Activated T-cell treated with anti-CD3 and anti-CD28 coated beads, Interleukin-2, amount 50 U/mL, for 24 hours (primary cell): ENCODE measurements around the gene ARHGAP18.

Experiments
- DNase-seq: peaks from one replicate; pipeline ENCODE4 v3.0.0-alpha.2; 2020
- H3K27ac Mint-ChIP-seq: 2 replicates; pipeline ENCODE4 v1.8.0; 2020; ENCODE audit warnings: mild to moderate bottlenecking, mixed read lengths
- H3K27me3 Mint-ChIP-seq: 2 replicates; pipeline ENCODE4 v1.8.0; 2020; ENCODE audit warnings: mixed read lengths
- H3K36me3 Mint-ChIP-seq: 2 replicates; pipeline ENCODE4 v1.8.0; 2020; ENCODE audit warnings: low read depth, mixed read lengths
- H3K4me1 Mint-ChIP-seq: 2 replicates; pipeline ENCODE4 v1.8.0; 2020; ENCODE audit warnings: low read depth, mixed read lengths
- H3K4me3 Mint-ChIP-seq: 2 replicates; pipeline ENCODE4 v1.8.0; 2020; ENCODE audit warnings: mild to moderate bottlenecking, moderate library complexity, mixed read lengths
- H3K9me3 Mint-ChIP-seq: 2 replicates; pipeline ENCODE4 v1.8.0; 2020; ENCODE audit warnings: mixed read lengths

Gene ARHGAP18

DNA sequence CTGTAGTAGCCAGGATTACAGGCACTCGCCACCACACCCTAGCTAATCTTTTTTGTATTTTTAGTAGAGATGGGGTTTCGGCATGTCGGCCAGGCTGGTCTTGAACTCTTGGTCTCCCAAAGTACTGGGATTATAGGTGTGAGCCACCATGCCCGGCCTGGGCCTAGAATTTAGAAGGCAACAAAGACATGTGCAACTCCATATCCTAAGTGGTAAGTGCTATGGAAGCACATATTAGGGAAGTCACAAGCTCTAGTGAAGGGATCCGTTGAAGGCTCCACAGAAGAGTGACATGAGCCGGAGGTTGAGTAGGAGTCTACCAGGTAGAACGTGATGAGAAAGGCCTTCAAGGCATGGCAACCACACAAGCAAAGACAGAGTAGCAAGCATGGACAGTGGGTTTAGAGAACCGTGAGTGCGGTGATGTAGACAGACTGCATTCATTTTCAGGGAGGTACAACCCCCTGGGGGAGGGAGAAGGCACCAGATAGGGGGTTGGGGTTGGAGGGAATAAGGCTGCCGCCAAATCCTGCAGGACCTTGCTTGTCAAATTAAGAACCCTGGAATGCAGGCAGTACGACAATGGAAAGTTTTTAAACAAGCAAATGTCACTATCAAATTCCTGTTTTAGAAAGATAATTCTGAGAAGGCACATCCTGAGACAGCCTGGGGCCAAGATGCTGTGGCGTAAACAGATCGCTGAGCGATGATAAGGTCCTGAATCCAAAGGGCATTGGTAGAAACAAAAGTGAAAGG, 50.2 kb downstream of the ARHGAP18 start:
- Mint-ChIP-seq H3K4me1 (peaks cover 22% of the 10 kb centered on the region), H3K27me3 (no peaks in the 10 kb centered on the region), H3K36me3 (no peaks in the 10 kb centered on the region), H3K27ac (no peak overlapping the region), H3K4me3 (no peak overlapping the region), H3K9me3 (no peaks in the 10 kb centered on the region)
- DNase-seq: no peak

DNA sequence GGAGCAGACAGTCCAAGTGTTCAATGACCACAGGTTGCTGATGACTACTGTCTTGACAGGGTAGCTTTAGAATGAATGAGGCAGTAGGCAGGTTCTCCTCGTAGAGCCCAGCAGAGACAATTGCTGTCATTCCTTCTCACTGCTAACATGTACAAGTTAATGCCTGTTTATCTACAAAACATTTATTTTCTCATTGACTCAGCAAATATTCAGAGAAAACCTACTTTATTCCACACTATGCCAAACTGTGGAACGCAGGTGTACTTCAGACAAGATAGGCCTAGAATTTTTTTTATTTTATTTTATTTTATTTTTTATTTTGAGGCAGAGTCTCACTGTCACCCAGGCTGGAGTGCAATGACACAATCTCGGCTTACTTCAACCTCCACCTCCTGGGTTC, 50.8 kb downstream of the ARHGAP18 start:
- Mint-ChIP-seq H3K27ac (no peak overlapping the region), H3K9me3 (no peaks in the 10 kb centered on the region), H3K27me3 (no peaks in the 10 kb centered on the region), H3K4me3 (no peak overlapping the region), H3K4me1 (peaks cover 22% of the 10 kb centered on the region), H3K36me3 (no peaks in the 10 kb centered on the region)
- DNase-seq: no peak

- Mint-ChIP-seq H3K36me3 (no peaks in the 10 kb centered on the region), H3K27me3 (no peaks in the 10 kb centered on the region), H3K9me3 (no peaks in the 10 kb centered on the region), H3K4me1 (peaks cover 19% of the 10 kb centered on the region), H3K4me3 (no peak overlapping the region), H3K27ac (no peak overlapping the region)
- DNase-seq: no peak
Measured at GRCh38 chr6:129657483-129657882, 52.5 kb downstream of the ARHGAP18 start.

- Mint-ChIP-seq H3K4me1 (peaks cover 9% of the 10 kb centered on the region), H3K4me3 (no peak overlapping the region), H3K9me3 (no peaks in the 10 kb centered on the region), H3K27ac (no peak overlapping the region), H3K36me3 (no peaks in the 10 kb centered on the region), H3K27me3 (no peaks in the 10 kb centered on the region)
- DNase-seq: no peak
Measured at GRCh38 chr6:129655334-129655733, 54.6 kb downstream of the ARHGAP18 start.

DNA sequence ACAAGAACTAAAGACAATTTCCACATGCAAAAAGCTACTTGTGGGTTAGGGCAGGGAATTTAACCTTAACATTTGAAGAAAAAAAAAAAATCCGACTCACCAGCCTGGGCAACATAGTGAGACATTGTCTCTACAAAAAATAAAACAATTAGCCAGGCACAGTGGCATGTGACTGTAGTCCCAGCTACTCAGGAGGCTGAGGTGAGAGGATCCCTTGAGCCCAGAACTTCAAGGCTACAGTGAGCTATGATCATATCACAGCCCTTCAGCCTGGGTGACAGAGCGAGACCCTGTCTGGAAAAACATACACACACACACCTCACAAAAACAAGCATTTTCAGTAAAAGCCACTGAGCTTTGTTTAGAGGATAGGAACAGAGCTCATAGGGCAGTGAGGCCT, 56.2 kb downstream of the ARHGAP18 start:
- Mint-ChIP-seq H3K36me3 (no peaks in the 10 kb centered on the region), H3K4me3 (no peak overlapping the region), H3K4me1 (peaks cover 10% of the 10 kb centered on the region), H3K27ac (no peak overlapping the region), H3K27me3 (no peaks in the 10 kb centered on the region), H3K9me3 (no peaks in the 10 kb centered on the region)
- DNase-seq: no peak

DNA sequence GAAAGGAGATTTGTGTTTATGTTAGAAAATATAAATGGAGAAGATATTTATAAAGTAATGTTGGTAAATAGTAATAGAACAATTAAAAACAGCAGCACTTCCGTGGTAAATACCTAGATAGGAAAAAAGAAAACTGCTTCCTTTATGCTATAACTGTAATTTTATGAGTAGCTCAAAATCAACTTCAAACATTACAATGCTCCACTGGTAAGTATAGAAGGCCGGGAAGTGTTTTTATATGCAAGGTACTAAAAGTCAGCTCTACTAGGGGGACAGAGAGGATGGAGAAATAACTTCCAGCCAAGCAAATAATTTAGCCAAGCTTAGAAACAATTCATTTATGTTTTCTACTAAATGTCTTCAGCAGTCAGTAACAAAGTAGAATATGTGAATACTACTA, 56.7 kb downstream of the ARHGAP18 start:
- no peak overlapping the region for H3K4me3 Mint-ChIP-seq
- H3K4me1 Mint-ChIP-seq: peaks cover 11% of the 10 kb centered on the region
- no peaks in the 10 kb centered on the region for H3K9me3 Mint-ChIP-seq
- no peaks in the 10 kb centered on the region for H3K36me3 Mint-ChIP-seq
- DNase-seq: no peak
- no peaks in the 10 kb centered on the region for H3K27me3 Mint-ChIP-seq
- no peak overlapping the region for H3K27ac Mint-ChIP-seq

- no peaks in the 10 kb centered on the region for H3K9me3 Mint-ChIP-seq
- no peak overlapping the region for H3K4me3 Mint-ChIP-seq
- no peaks in the 10 kb centered on the region for H3K36me3 Mint-ChIP-seq
- H3K4me1 Mint-ChIP-seq: peaks cover 11% of the 10 kb centered on the region
- no peaks in the 10 kb centered on the region for H3K27me3 Mint-ChIP-seq
- H3K27ac Mint-ChIP-seq: no peak overlapping the region
- DNase-seq: no peak
Measured at GRCh38 chr6:129651291-129651691, 58.7 kb downstream of the ARHGAP18 start.

DNA sequence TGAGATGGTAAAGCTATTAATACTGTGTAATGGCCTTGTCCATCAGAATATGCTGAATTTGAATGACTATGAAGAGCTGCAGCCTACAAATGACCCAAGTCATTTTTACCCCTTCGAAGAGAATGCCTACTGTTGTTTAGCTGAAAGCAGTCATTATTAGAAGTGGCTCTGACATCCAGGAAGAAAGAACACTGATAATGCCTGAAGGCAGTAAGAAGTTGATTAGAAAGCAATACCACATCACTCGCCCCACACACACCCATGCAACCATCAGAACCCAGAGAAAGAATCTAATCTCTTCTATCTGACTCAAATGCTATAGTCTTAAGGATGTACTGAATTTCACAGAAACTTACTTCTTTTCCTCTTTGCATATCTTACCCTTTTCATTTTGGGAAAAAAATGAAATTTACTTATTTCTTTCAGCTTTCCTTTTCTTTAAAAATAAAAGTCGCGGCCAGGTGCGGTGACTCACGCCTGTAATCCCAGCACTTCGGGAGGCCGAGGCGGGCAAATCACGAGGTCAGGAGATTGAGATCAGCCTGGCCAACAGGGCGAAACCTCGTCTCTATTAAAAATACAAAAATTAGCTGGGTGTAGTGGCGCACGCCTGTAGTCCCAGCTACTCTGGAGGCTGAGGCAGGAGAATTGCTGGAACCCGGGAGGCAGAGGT, 61.0 kb downstream of the ARHGAP18 start:
- no peaks in the 10 kb centered on the region for H3K27me3 Mint-ChIP-seq
- H3K4me1 Mint-ChIP-seq: peaks cover 2% of the 10 kb centered on the region
- no peaks in the 10 kb centered on the region for H3K36me3 Mint-ChIP-seq
- DNase-seq: no peak
- H3K4me3 Mint-ChIP-seq: no peak overlapping the region
- no peak overlapping the region for H3K27ac Mint-ChIP-seq
- no peaks in the 10 kb centered on the region for H3K9me3 Mint-ChIP-seq

DNA sequence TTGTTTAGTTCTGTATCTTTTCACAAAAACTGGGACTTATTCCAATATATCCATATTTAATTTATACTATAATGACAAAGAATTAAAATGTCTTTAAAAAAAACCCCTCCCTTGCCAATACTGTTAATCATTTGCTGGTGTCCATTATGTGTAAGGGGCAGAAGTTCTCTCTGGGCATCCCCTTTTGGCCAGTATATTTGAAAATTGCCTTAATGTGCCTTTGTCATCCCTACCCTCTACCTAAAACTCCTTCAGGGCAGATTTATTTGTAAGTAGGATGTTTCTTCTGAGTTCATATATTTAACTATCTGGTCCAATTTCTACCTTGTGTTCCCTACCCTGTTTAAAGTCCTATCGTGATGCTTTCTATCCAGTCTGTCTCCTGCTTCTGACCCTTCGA, 62.9 kb downstream of the ARHGAP18 start:
- Mint-ChIP-seq H3K9me3 (no peaks in the 10 kb centered on the region), H3K4me1 (peaks cover 2% of the 10 kb centered on the region), H3K36me3 (no peaks in the 10 kb centered on the region), H3K4me3 (no peak overlapping the region), H3K27ac (no peak overlapping the region), H3K27me3 (no peaks in the 10 kb centered on the region)
- no peak for DNase-seq

- no peak for DNase-seq
- Mint-ChIP-seq H3K36me3 (no peaks in the 10 kb centered on the region), H3K27me3 (no peaks in the 10 kb centered on the region), H3K27ac (no peak overlapping the region), H3K4me3 (no peak overlapping the region), H3K9me3 (no peaks in the 10 kb centered on the region), H3K4me1 (peaks cover 2% of the 10 kb centered on the region)
Measured at GRCh38 chr6:129646642-129647041, 63.3 kb downstream of the ARHGAP18 start.

DNA sequence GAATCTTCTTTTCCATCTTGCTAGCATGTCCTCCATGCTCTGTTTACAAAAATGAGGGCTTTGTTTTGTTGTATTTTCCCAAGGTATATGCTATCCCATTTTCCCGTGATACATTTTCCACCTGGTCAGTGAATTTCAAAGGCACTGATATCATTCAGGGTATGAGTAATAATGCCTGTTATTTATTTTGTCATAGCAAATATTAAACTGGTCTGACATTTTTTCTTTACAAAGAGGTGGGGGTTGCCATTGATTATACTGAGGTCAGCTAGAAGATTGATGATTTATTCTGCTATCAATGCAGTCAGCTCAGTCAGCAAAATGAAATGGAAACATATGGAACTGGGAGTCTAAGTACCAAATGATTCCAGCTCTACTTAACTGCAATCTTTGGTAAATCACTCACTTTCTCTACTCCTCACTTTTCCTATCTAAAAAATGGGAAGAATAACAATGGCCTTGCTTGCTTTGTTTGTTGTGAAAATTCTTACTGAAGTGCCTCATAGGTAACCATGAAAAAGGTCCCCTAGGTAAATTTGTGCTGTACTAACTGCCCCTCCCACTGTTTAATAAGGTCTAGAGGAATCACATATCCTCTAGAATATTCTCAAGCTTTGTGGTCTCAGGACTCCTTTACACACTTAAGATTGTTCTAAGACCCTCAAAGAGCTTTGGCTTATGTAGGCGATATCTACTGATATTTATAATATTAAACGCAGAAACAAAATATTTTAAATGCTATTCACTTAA, 64.0 kb downstream of the ARHGAP18 start:
- Mint-ChIP-seq H3K27ac (no peak overlapping the region), H3K4me3 (no peak overlapping the region), H3K27me3 (no peaks in the 10 kb centered on the region), H3K36me3 (no peaks in the 10 kb centered on the region), H3K9me3 (no peaks in the 10 kb centered on the region), H3K4me1 (peaks cover 2% of the 10 kb centered on the region)
- DNase-seq: no peak

GRCh38 chr6:129645106-129645829, 64.7 kb downstream of the ARHGAP18 start:
- DNase-seq: no peak
- H3K36me3 Mint-ChIP-seq: no peaks in the 10 kb centered on the region

DNA sequence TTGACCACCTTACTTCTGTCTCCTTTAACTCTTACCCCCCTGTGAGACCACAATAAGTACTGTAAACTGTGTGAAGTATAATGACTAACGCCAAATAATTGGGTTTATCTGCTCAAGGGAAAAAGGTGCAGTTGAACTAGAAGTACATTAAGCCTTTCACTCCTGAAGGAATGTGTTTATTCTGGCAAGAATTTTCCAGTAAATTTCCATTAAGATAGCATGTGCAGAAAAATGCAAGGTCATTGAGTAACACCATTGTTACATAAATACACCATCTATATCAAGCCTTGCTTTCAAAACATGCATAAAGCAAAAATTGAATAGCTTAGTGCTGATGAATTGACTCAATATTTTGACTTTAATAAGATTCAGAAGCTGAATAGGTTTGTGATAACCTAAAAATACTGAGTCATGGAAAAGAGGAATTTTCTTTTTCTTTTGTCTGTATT, 65.4 kb downstream of the ARHGAP18 start:
- Mint-ChIP-seq H3K27me3 (no peaks in the 10 kb centered on the region), H3K27ac (no peak overlapping the region), H3K9me3 (no peaks in the 10 kb centered on the region), H3K4me1 (peaks cover 2% of the 10 kb centered on the region), H3K36me3 (no peaks in the 10 kb centered on the region), H3K4me3 (no peak overlapping the region)
- DNase-seq: no peak

More at GRCh38 chr6:129645106-129645829, 64.7 kb downstream of the ARHGAP18 start:
- no peak overlapping the region for H3K4me3 Mint-ChIP-seq
- H3K4me1 Mint-ChIP-seq: peaks cover 2% of the 10 kb centered on the region
- H3K27me3 Mint-ChIP-seq: no peaks in the 10 kb centered on the region
- H3K27ac Mint-ChIP-seq: no peak overlapping the region
- H3K9me3 Mint-ChIP-seq: no peaks in the 10 kb centered on the region

DNA sequence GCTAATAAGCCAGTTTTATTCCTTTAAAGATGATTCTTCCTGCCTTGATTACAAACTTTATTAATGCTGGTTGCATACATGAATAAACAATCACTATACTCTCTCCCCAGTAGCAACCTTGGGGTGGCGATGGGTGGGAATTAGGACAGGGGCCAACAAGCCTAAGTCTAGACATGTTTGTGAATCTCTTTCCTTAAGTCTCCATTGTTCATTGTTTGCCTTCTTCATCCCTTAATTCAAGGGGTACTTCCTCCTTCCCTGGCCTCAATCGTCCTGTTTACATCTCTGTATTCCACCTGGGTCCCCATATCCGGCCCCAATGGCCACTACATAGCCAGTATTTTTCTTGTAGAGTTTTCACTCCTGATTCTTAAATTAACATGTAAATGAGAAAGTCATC, 66.0 kb downstream of the ARHGAP18 start:
- DNase-seq: no peak
- H3K9me3 Mint-ChIP-seq: no peaks in the 10 kb centered on the region
- no peak overlapping the region for H3K27ac Mint-ChIP-seq
- peaks cover 2% of the 10 kb centered on the region for H3K4me1 Mint-ChIP-seq
- no peak overlapping the region for H3K4me3 Mint-ChIP-seq
- H3K36me3 Mint-ChIP-seq: no peaks in the 10 kb centered on the region
- H3K27me3 Mint-ChIP-seq: no peaks in the 10 kb centered on the region
